GM18507 (cell line): Measurements from ENCODE around the gene IL26.
"Not testable (repeated sequence)": the region's sequence is repeated elsewhere in the genome, so short reads cannot be mapped to it uniquely, and the experiment has no call there.

Source experiments
- DNase-seq: peaks from one replicate; pipeline ENCODE4 v3.0.0; 2011; ENCODE audit warnings: low read depth; ENCODE audit not compliant: insufficient read length; ENCODE audit errors: extremely low spot score
- FAIRE-seq: peaks from 2 replicates; lab custom pipeline; 2011; peaks lifted over from hg19 to GRCh38; lab: Jason Lieb, UNC

Gene IL26

GRCh38 chr12:68207276-68207675, 18.3 kb downstream of the IL26 start:
- DNase-seq (no peak), FAIRE-seq (no peak)

- DNase-seq (no peak), FAIRE-seq (no peak)
Observed at GRCh38 chr12:68206446-68206845, 19.2 kb downstream of the IL26 start.

- FAIRE-seq: no peak
- DNase-seq: no peak
Observed at GRCh38 chr12:68203460-68203875, 22.1 kb downstream of the IL26 start.

GRCh38 chr12:68200854-68201253, 24.8 kb downstream of the IL26 start:
- FAIRE-seq (no peak), DNase-seq (no peak)

- FAIRE-seq (no peak), DNase-seq (no peak)
Observed at GRCh38 chr12:68199127-68199526, 26.5 kb downstream of the IL26 start.

GRCh38 chr12:68198507-68199086, 27.0 kb downstream of the IL26 start:
- FAIRE-seq: no peak
- DNase-seq: no peak

- FAIRE-seq (no peak), DNase-seq (no peak)
Observed at GRCh38 chr12:68190301-68190700, 35.3 kb downstream of the IL26 start.

GRCh38 chr12:68189821-68190242, 35.8 kb downstream of the IL26 start:
- FAIRE-seq: no peak
- DNase-seq: no peak

- no peak for DNase-seq
- FAIRE-seq: no peak
Observed at GRCh38 chr12:68185598-68185997, 40.0 kb downstream of the IL26 start.

GRCh38 chr12:68180792-68181744, 44.5 kb downstream of the IL26 start:
- DNase-seq (no peak), FAIRE-seq (peak; percentile 78)

- no peak for DNase-seq
- no peak for FAIRE-seq
Observed at GRCh38 chr12:68178774-68179439, 46.7 kb downstream of the IL26 start.

GRCh38 chr12:68178184-68178583, 47.4 kb downstream of the IL26 start:
- FAIRE-seq: no peak

GRCh38 chr12:68177562-68177961, 48.0 kb downstream of the IL26 start:
- FAIRE-seq: no peak
- no peak for DNase-seq

More at GRCh38 chr12:68178184-68178583, 47.4 kb downstream of the IL26 start:
- no peak for DNase-seq

- FAIRE-seq (no peak), DNase-seq (no peak)
Observed at GRCh38 chr12:68176257-68176656, 49.4 kb downstream of the IL26 start.

GRCh38 chr12:68175557-68176061, 50.0 kb downstream of the IL26 start:
- FAIRE-seq (peak; percentile 95), DNase-seq (peak; percentile 23)

GRCh38 chr12:68174761-68175160, 50.8 kb downstream of the IL26 start:
- not testable (repeated sequence) for FAIRE-seq, DNase-seq

- FAIRE-seq: no peak
Observed at GRCh38 chr12:68173792-68174191, 51.8 kb downstream of the IL26 start.

GRCh38 chr12:68170726-68171125, 54.9 kb downstream of the IL26 start:
- FAIRE-seq: no peak
- no peak for DNase-seq

More at GRCh38 chr12:68173792-68174191, 51.8 kb downstream of the IL26 start:
- DNase-seq: no peak

GRCh38 chr12:68169213-68169889, 56.3 kb downstream of the IL26 start:
- DNase-seq (no peak), FAIRE-seq (peak; percentile 12)
